Activated T-cell treated with anti-CD3 and anti-CD28 coated beads, Interleukin-2, amount 50 U/mL, for 1 hour (primary cell): ENCODE results near the gene SF3B2.
A peak's percentile ranks its signal among the peaks of the same experiment; 100 is the strongest.
"Not testable (repeated sequence)": the region's sequence is repeated elsewhere in the genome, so short reads cannot be mapped to it uniquely, and the experiment has no call there.

ENCODE experiments used
- DNase-seq: peaks from one replicate; pipeline ENCODE4 v3.0.0-alpha.2; 2020

Gene SF3B2

GRCh38 chr11:66078949-66079348 is 26.8 kb downstream of the SF3B2 start:
- not testable (repeated sequence) for DNase-seq

GRCh38 chr11:66080055-66080817 is 28.1 kb downstream of the SF3B2 start:
- DNase-seq: peak; percentile 65

- peak; percentile 73 for DNase-seq
Observed at GRCh38 chr11:66081505-66081904, 29.3 kb downstream of the SF3B2 start.

- no peak for DNase-seq
Observed at GRCh38 chr11:66082946-66083698, 31.0 kb downstream of the SF3B2 start.

GRCh38 chr11:66083767-66084166 is 31.6 kb downstream of the SF3B2 start:
- DNase-seq: no peak

- DNase-seq: no peak
Observed at GRCh38 chr11:66084821-66085475, 32.8 kb downstream of the SF3B2 start.

- DNase-seq: no peak
Observed at GRCh38 chr11:66087148-66087908, 35.2 kb downstream of the SF3B2 start.

GRCh38 chr11:66089067-66089466 is 36.9 kb downstream of the SF3B2 start:
- DNase-seq: no peak

- no peak for DNase-seq
Observed at GRCh38 chr11:66090288-66090687, 38.1 kb downstream of the SF3B2 start.

- not testable (repeated sequence) for DNase-seq
Observed at GRCh38 chr11:66092125-66092524, 40.0 kb downstream of the SF3B2 start.

- DNase-seq: not testable (repeated sequence)
Observed at GRCh38 chr11:66099746-66100145, 47.6 kb downstream of the SF3B2 start.

GRCh38 chr11:66100272-66101065 is 48.3 kb downstream of the SF3B2 start:
- DNase-seq: peak; percentile 65

GRCh38 chr11:66101066-66101464 is 48.9 kb downstream of the SF3B2 start:
- no peak for DNase-seq

- DNase-seq: no peak
Observed at GRCh38 chr11:66104057-66104638, 52.0 kb downstream of the SF3B2 start.

- DNase-seq: no peak
Observed at GRCh38 chr11:66106786-66107599, 54.8 kb downstream of the SF3B2 start.

- DNase-seq: no peak
Observed at GRCh38 chr11:66107600-66108510, 55.7 kb downstream of the SF3B2 start.

- DNase-seq: no peak
Observed at GRCh38 chr11:66109294-66109693, 57.1 kb downstream of the SF3B2 start.

- no peak for DNase-seq
Observed at GRCh38 chr11:66111158-66111557, 59.0 kb downstream of the SF3B2 start.

GRCh38 chr11:66112041-66112491 is 59.9 kb downstream of the SF3B2 start:
- no peak for DNase-seq
